H54 (cell line): ENCODE results near the gene NFKBIE.

Experiments used
- DNase-seq: peaks from one replicate; pipeline ENCODE4 v3.0.0; 2011; ENCODE audit warnings: low spot score, mixed read lengths; ENCODE audit not compliant: insufficient read length
- FAIRE-seq: peaks from 3 replicates; lab custom pipeline; 2011; peaks lifted over from hg19 to GRCh38; lab: Jason Lieb, UNC
- POLR2A ChIP-seq: IDR thresholded peaks from 2 replicates; pipeline ENCODE4 v1.6.1; 2011; ENCODE audit warnings: low read depth, mild to moderate bottlenecking, low read length

Gene NFKBIE

GRCh38 chr6:44272529-44272928 is 7.2 kb upstream of the NFKBIE start:
- TF ChIP-seq POLR2A, result no peak
- no peak for DNase-seq
- no peak for FAIRE-seq

- no peak for TF ChIP-seq POLR2A
- FAIRE-seq (no peak), DNase-seq (no peak)
Measured at GRCh38 chr6:44271914-44272313, 6.6 kb upstream of the NFKBIE start.

DNA sequence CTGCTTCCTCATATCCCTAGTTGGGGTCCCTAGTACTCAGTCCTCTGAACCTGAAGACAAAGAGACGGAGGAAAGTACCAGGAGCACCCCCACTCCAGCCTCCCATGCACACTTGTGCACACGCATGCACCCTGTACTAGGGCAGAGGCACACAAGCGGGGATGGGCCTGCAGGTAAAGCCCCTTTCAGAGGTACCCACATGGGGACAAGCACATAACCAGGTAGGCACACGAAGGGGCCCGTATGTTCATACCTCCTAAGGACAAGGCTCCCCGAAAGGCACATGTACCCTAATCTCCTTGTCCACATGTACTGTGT is 6.0 kb upstream of the NFKBIE start:
- no peak for FAIRE-seq
- TF ChIP-seq POLR2A, result no peak
- no peak for DNase-seq

DNA sequence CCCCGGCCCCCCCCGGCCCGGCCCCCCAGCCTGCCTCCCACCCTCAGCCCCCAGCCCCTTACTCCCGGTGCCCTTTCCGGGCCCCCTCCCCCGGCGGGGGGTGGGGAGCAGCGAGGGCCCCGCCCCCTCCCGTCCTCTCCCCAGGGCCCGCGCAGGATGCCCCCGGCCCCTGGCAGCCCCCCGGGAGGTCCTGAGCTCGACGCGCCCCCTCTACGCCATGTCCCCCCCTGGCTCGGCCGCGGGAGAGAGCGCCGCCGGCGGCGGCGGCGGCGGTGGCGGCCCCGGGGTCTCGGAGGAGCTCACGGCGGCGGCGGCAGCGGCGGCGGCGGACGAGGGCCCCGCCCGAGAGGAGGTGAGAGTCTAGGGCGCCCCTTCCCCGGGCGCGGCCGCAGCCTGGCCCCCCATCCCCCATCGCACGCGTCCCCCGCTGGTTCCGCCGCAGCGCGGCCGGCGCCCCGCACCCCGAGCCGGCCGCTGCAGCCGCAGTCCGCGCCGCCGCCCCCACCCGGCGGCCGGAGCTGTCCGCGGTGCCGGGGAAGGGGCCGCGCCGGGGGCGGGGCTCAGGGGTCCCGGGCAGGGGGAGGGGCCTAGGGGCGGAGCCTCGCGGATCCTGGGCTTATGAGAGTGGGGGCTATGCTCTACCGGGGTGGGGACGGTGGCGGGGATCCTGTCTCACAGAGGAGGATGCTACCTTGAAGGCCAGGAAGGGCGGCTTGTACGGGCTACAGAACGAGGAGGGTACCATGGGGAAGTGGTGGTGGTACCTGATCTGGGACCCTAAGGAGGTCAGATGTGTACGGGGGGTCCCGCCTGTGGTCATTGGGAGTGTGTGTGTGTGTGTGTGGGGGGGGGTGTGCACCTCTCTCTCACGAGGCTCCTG is 5.4 kb upstream of the NFKBIE start:
- no peak for FAIRE-seq
- no peak for TF ChIP-seq POLR2A
- DNase-seq, result no peak

DNA sequence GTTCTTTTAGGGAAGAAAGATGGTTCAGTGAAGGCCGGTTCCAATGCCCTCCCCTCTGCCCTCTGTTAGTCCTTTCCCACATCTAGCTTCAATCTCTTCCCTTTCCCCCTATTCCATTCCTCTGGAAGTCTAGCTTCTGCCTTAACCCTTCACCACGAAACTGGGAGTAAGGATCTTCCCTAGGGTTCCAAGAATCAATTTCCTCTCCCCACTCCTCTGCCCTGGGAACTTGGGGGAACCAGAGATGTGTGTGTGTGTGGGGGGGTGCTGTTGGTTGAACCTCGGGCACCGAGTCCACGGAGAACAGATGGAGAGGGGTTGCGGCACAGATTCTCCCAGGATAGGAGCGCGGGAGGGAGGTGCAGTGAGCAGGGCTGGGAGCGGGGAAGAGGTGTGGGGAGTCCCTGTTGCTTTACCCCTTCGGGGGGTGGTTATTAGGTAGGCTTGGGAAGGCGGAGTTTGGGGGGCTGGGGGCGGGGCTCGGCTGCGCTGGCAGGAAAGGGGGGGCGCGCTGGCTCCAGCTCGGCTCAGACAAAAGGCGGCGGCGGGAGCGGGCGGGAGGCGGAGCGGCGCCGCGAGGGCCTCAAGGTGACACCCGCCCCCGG is 4.7 kb upstream of the NFKBIE start, which contains the start of gene TMEM151B:
TSS of gene TMEM151B (plus strand) at position 530 of the 605 bp plus-strand sequence. CDS start 293 bp downstream, outside the sequence.
- FAIRE-seq, result no peak
- TF ChIP-seq POLR2A, result no peak
- no peak for DNase-seq

GRCh38 chr6:44269178-44269920 is 4.0 kb upstream of the NFKBIE start:
- TF ChIP-seq POLR2A, result no peak
- FAIRE-seq (no peak), DNase-seq (no peak)

GRCh38 chr6:44268095-44268628 is 2.8 kb upstream of the NFKBIE start:
- TF ChIP-seq POLR2A, result no peak
- no peak for FAIRE-seq
- no peak for DNase-seq

- no peak for FAIRE-seq
- TF ChIP-seq POLR2A, result no peak
Measured at GRCh38 chr6:44267252-44267651, 1.9 kb upstream of the NFKBIE start.

GRCh38 chr6:44266347-44266746 is 996 bp upstream of the NFKBIE start:
- FAIRE-seq, result no peak
- no peak for TF ChIP-seq POLR2A
- no peak for DNase-seq

More at GRCh38 chr6:44267252-44267651, 1.9 kb upstream of the NFKBIE start:
- DNase-seq, result no peak

DNA sequence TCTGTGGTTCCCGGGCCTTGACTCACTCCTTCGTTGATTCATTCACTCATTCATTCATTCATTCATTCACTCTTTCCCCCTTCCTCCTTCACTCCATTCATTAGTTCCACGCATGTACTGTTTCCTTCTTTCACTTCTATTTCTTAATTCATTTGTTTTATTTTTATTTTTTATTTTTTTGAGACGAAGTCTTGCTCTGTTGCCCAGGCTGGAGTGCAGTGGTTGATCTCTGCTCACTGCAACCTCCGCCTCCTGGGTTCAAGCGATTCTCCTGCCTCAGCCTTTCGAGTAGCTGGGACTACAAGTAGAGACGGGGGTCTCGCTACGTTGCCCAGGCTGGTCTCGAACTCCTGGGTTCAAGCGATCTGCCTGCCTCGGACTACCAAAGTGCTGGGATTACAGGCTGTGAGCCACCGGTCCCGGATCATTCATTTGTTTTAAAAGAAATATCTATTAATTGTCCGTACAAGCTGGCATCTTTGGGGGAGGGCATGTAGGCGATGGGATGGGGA is 427 bp upstream of the NFKBIE start:
- FAIRE-seq, result no peak

DNA sequence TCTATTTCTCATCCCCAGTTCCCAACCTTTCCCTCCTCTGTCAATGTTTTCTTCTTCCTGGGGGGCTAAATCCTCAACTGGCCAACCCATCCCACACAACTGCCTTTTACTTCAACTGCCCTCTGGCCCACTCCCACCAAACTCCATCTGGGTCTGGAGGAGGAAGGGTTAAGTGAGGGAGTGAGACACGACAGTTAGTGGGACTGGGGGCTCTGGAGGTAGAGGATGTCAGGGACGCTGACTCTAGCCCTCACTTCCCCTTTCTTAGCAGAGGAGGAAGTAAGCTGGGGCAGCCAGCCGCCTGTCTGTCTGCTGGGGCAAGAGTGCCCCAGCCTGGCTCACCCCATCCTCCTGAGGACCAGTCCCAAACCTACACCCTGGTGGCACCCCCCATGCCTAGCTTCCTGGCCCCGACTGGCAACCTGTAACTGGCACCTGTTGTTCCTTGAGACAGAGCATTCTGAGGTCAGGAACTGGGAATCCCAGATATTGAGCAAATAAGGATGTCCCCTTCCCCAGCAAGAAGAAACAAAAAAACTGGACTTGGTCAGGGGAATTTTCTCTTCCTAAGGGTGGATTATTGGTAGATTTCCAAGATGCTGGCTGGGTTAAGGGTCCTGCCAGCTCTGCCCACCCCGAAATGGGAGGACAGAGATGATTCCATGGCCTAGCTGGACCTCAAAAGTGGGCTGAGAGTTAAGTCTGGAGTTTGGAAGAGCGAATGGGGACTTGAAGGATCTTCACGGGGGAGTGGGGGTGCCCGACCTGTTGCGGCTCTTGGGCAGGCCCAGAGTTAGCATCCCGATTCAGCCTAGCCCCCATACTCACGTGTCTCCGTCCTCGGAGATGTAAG is 971 bp downstream of the NFKBIE start:
- FAIRE-seq (no peak), DNase-seq (no peak)
- TF ChIP-seq POLR2A, result no peak

More for the DNA sequence above, 427 bp upstream of the NFKBIE start:
- no peak for TF ChIP-seq POLR2A
- no peak for DNase-seq

DNA sequence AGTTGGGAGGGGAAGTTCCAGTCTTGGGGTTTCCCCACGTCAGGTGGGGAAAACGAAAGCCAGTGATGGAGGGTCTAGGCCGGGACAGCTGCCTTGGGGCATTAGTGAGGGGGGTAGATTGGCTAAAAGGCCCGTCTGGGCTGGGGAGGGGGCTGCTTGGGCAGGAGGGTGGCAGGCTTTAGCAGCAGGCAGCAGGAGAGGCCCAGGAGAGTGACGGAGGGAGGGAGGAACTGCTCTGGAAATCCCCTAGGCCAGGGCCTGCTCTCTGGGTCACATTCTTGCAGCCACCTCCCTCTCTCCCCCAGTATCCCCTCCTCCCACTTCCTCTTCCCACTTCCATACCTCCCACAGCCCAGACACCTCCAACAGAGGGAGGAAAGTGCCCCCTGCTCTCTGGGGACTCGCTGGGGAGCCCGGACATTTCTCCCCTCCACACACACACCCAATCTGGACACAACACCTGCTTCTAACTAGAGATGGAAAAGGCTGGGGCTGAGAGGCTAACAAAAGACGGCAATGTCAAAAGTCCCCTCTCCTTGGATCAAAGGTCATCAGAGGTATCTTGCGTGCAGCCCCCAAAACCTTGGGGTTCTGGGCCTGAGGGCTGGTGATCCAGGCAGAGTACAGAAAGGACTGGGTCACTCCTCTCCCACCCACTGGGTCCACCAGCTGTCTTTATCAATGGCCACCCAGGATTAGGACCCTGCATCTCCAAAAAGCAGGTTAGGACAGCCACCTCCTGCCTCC is 1.8 kb downstream of the NFKBIE start:
- DNase-seq (no peak), FAIRE-seq (no peak)
- no peak for TF ChIP-seq POLR2A
